ENCODE data around the gene SRGAP1.
"Not testable (repeated sequence)": the region's sequence is repeated elsewhere in the genome, so short reads cannot be mapped to it uniquely, and the experiment has no call there.

SRGAP1 gene

DNA sequence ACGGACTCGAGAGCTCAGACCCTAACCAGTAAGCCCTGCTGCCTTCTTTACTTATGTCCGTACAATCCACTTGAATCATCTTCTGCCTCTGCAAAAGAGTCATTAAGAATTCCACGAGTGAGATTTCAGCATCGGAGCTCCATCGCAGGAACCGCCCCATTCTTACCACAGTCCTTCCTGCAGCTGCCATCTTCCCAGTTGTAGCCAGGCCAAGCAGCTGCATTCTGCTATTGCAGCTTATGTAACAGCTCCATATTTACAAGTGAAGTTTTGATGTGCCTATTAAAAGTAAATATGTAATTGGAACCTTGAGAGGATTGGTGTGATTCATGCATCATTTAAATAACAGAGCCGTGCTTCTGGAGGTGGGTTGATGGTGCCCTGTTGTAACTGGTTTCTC lies 220.2 kb downstream of the SRGAP1 start:
- DNase-seq (ENCODE audit: low spot score) = no peak
- Histone ChIP-seq H3K4me3 (no peak overlapping the region), H3K27ac (no peak overlapping the region)
- TF ChIP-seq, protein P1, sequence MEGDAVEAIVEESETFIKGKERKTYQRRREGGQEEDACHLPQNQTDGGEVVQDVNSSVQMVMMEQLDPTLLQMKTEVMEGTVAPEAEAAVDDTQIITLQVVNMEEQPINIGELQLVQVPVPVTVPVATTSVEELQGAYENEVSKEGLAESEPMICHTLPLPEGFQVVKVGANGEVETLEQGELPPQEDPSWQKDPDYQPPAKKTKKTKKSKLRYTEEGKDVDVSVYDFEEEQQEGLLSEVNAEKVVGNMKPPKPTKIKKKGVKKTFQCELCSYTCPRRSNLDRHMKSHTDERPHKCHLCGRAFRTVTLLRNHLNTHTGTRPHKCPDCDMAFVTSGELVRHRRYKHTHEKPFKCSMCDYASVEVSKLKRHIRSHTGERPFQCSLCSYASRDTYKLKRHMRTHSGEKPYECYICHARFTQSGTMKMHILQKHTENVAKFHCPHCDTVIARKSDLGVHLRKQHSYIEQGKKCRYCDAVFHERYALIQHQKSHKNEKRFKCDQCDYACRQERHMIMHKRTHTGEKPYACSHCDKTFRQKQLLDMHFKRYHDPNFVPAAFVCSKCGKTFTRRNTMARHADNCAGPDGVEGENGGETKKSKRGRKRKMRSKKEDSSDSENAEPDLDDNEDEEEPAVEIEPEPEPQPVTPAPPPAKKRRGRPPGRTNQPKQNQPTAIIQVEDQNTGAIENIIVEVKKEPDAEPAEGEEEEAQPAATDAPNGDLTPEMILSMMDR (IDR thresholded peaks at IDR 0.05) = no peak

- Histone ChIP-seq H3K4me3 (no peak overlapping the region), H3K27ac (no peak overlapping the region)
- TF ChIP-seq, protein P1 (IDR thresholded peaks at IDR 0.05) = no peak
- DNase-seq (ENCODE audit: low spot score) = no peak
Observed at GRCh38 chr12:64065881-64066451, 221.5 kb downstream of the SRGAP1 start.

DNA sequence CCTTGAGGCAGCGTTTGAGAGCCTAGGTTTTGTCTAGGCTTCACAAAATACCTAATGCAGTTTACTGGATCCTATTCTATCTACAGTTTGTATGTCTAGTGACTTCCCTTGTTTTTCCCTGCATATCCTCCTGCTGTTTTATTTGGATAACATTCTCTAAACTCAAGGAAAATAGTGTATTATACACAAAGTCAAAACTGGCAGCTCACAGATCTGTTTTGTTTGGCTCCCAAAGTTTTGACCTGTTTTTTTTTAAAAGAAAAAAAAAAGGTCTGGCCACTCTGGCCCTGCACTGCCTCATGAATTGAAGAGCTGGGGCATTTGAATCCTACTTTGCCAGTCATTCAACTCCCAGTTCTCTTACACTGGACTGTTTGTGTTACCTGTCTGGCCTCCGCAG lies 222.3 kb downstream of the SRGAP1 start:
- TF ChIP-seq, protein P1 (IDR thresholded peaks at IDR 0.05) = no peak
- no peak overlapping the region for H3K27ac ChIP-seq
- DNase-seq (ENCODE audit: low spot score) = no peak
- no peak overlapping the region for H3K4me3 ChIP-seq

DNA sequence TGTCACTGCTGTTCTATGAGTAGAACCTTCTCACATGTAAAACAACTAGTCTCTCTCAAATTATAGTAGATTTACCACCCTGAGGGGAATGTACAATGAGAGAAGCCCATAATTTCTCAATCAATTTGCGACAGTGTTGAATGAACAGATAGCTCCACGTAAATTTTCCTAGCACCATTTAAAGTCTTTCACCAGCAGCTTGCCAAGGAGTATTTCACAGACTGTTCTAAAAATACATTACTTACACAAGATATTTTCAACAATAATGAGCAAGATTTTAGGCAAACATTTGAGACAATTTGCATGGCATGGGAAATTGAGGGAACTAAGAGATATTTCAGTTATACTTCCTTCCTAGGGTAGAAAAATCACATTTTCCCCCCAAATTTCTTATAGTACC lies 226.0 kb downstream of the SRGAP1 start:
- DNase-seq (ENCODE audit: low spot score) = no peak
- no peak overlapping the region for H3K4me3 ChIP-seq
- no peak overlapping the region for H3K27ac ChIP-seq
- TF ChIP-seq, protein P1 (IDR thresholded peaks at IDR 0.05) = no peak

DNA sequence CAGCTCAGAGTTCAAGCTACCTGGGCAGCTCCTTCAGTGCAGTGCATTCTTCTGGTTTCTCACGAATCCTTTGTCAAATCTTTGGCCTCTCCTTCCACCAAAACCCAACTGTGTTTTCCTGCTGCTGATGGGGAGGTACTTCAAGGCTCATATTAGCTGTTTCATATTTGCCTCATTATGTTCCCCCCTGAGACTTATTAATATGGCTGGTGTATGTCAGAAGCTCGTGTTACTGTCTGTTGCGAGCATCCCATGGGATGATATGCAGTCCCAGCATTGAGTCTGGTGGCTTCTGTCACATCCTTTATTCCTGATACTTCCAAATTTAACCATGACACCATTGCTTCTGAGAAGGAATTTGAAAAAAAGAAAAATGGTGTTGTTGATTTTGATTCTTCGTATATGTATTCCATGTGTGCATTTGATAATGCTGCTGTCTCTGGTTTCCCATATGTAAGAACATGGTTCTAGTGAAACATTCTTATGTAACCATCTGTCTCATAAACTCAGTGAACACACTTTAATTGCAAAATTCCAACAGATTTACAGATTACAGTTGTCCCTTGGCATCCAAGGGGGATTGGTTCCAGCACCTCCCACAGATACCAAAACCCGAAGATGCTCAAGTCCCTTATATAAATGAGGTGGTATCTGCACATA lies 228.5 kb downstream of the SRGAP1 start:
- no peak for DNase-seq (ENCODE audit: low spot score)
- TF ChIP-seq, protein P1 (IDR thresholded peaks at IDR 0.05) = no peak
- H3K4me3 ChIP-seq = no peak overlapping the region
- H3K27ac ChIP-seq = no peak overlapping the region

GRCh38 chr12:64076565-64076964 lies 232.1 kb downstream of the SRGAP1 start:
- H3K4me3 ChIP-seq; DNase-seq (ENCODE audit: low spot score); H3K27ac ChIP-seq: not testable (repeated sequence)

GRCh38 chr12:64077922-64078321 lies 233.4 kb downstream of the SRGAP1 start:
- no peak overlapping the region for H3K4me3 ChIP-seq
- H3K27ac ChIP-seq = no peak overlapping the region
- no peak for DNase-seq (ENCODE audit: low spot score)
- TF ChIP-seq, protein P1 (IDR thresholded peaks at IDR 0.05) = no peak
